ENCODE measurements around the gene SLX9. TPM values are rescaled to one million over a fixed set of nuclear protein-coding genes. Genes with fewer than 3 reads are reported as not detected.

SLX9 gene
- total and polyA plus RNA-seq, 2 experiments from 2014 or later, result 24.7 to 31.2 TPM

- TF ChIP-seq CTCF (IDR thresholded peaks at IDR 0.05; ENCODE audit: low read depth, low read length), result no peak
- H3K27ac ChIP-seq, result peak overlapping the region; percentile 77
- no peaks in the 10 kb centered on the region for H3K9me3 ChIP-seq (ENCODE audit: low read depth)
- H3K4me3 ChIP-seq, result no peak overlapping the region
- no peaks in the 10 kb centered on the region for H3K27me3 ChIP-seq
- no peaks in the 10 kb centered on the region for H3K36me3 ChIP-seq
- peaks cover 27% of the 10 kb centered on the region for H3K4me1 ChIP-seq (ENCODE audit: low read depth)
- no peak for DNase-seq (ENCODE audit: low read depth in 1 of 2, low spot score in 1 of 2)
Measured at GRCh38 chr21:44987886-44988606, 48.2 kb downstream of the SLX9 start.

GRCh38 chr21:44988607-44989536, 49.0 kb downstream of the SLX9 start:
- Histone ChIP-seq H3K4me1 (ENCODE audit: low read depth) (peaks cover 27% of the 10 kb centered on the region), H3K4me3 (no peak overlapping the region), H3K27me3 (no peaks in the 10 kb centered on the region), H3K9me3 (ENCODE audit: low read depth) (no peaks in the 10 kb centered on the region), H3K27ac (peak overlapping the region; percentile 77), H3K36me3 (no peaks in the 10 kb centered on the region)
- no peak for DNase-seq (ENCODE audit: low read depth in 1 of 2, low spot score in 1 of 2)
- TF ChIP-seq CTCF (IDR thresholded peaks at IDR 0.05; ENCODE audit: low read depth, low read length), result no peak

- TF ChIP-seq CTCF (IDR thresholded peaks at IDR 0.05; ENCODE audit: low read depth, low read length), result no peak
- Histone ChIP-seq H3K4me1 (ENCODE audit: low read depth) (peaks cover 27% of the 10 kb centered on the region), H3K4me3 (no peak overlapping the region), H3K36me3 (no peaks in the 10 kb centered on the region), H3K9me3 (ENCODE audit: low read depth) (no peaks in the 10 kb centered on the region), H3K27me3 (no peaks in the 10 kb centered on the region), H3K27ac (peak overlapping the region; percentile 77)
- peak in 1 of 2 donors; percentile 55 for DNase-seq (ENCODE audit: low read depth in 1 of 2, low spot score in 1 of 2)
Measured at GRCh38 chr21:44989537-44989886, 49.7 kb downstream of the SLX9 start.

GRCh38 chr21:44989943-44990780, 50.3 kb downstream of the SLX9 start:
- H3K4me3 ChIP-seq, result no peak overlapping the region
- peak overlapping the region; percentile 77 for H3K27ac ChIP-seq
- no peaks in the 10 kb centered on the region for H3K9me3 ChIP-seq (ENCODE audit: low read depth)
- DNase-seq (ENCODE audit: low read depth in 1 of 2, low spot score in 1 of 2), result peak in 1 of 2 donors; percentile 62
- H3K4me1 ChIP-seq (ENCODE audit: low read depth), result peaks cover 27% of the 10 kb centered on the region
- TF ChIP-seq CTCF (IDR thresholded peaks at IDR 0.05; ENCODE audit: low read depth, low read length), result no peak
- H3K36me3 ChIP-seq, result no peaks in the 10 kb centered on the region
- H3K27me3 ChIP-seq, result no peaks in the 10 kb centered on the region

- TF ChIP-seq CTCF (IDR thresholded peaks at IDR 0.05; ENCODE audit: low read depth, low read length), result no peak
- Histone ChIP-seq H3K4me3 (no peak overlapping the region), H3K9me3 (ENCODE audit: low read depth) (no peaks in the 10 kb centered on the region), H3K27me3 (no peaks in the 10 kb centered on the region), H3K27ac (no peak overlapping the region), H3K36me3 (no peaks in the 10 kb centered on the region), H3K4me1 (ENCODE audit: low read depth) (peaks cover 27% of the 10 kb centered on the region)
- DNase-seq (ENCODE audit: low read depth in 1 of 2, low spot score in 1 of 2), result no peak
Measured at GRCh38 chr21:44990921-44991320, 51.1 kb downstream of the SLX9 start.

All from cardiac muscle cell (in vitro differentiated cells and primary cell).